IPS-18a (cell line): ENCODE data around the gene ICAM1.
"Not testable (repeated sequence)": the region's sequence is repeated elsewhere in the genome, so short reads cannot be mapped to it uniquely, and the experiment has no call there.

Experiments used
- H3K27ac ChIP-seq: one replicate; pipeline ENCODE4 v1.5.1; 2013; ENCODE audit warnings: low read length
- H3K27me3 ChIP-seq: one replicate; pipeline ENCODE4 v1.6.1; 2013; ENCODE audit warnings: mild to moderate bottlenecking, low read length; ENCODE audit not compliant: control insufficient read depth, insufficient read depth
- H3K36me3 ChIP-seq: one replicate; pipeline ENCODE4 v1.6.1; 2013; ENCODE audit warnings: low read depth, low read length; ENCODE audit not compliant: control insufficient read depth
- H3K4me1 ChIP-seq: one replicate; pipeline ENCODE4 v1.6.1; 2013; ENCODE audit warnings: low read depth, low read length; ENCODE audit not compliant: control insufficient read depth
- H3K4me3 ChIP-seq: one replicate; pipeline ENCODE4 v1.5.1; 2013; ENCODE audit warnings: low read length
- H3K9ac ChIP-seq: one replicate; pipeline ENCODE4 v1.6.1; 2013; ENCODE audit warnings: mild to moderate bottlenecking, low read length, moderate library complexity
- H3K9me3 ChIP-seq: one replicate; pipeline ENCODE4 v1.6.1; 2013; ENCODE audit warnings: low read depth, low read length; ENCODE audit not compliant: control insufficient read depth

ICAM1 gene

GRCh38 chr19:10268071-10268470, 2.8 kb upstream of the ICAM1 start:
- H3K9me3 ChIP-seq: no peaks in the 10 kb centered on the region
- H3K27ac ChIP-seq: no peak overlapping the region
- H3K4me3 ChIP-seq: no peak overlapping the region
- no peaks in the 10 kb centered on the region for H3K36me3 ChIP-seq
- H3K9ac ChIP-seq: no peak overlapping the region
- H3K4me1 ChIP-seq: peaks cover 2% of the 10 kb centered on the region
- H3K27me3 ChIP-seq: peaks cover 41% of the 10 kb centered on the region

GRCh38 chr19:10269333-10270179, 1.4 kb upstream of the ICAM1 start:
- Histone ChIP-seq H3K4me3 (peak overlapping the region; percentile 39), H3K4me1 (peaks cover 2% of the 10 kb centered on the region), H3K9me3 (no peaks in the 10 kb centered on the region), H3K36me3 (no peaks in the 10 kb centered on the region), H3K27ac (no peak overlapping the region), H3K27me3 (peaks cover 41% of the 10 kb centered on the region), H3K9ac (no peak overlapping the region)

- peaks cover 2% of the 10 kb centered on the region for H3K4me1 ChIP-seq
- H3K4me3 ChIP-seq: peak overlapping the region; percentile 49
- no peak overlapping the region for H3K9ac ChIP-seq
- H3K36me3 ChIP-seq: no peaks in the 10 kb centered on the region
- no peaks in the 10 kb centered on the region for H3K9me3 ChIP-seq
- peaks cover 41% of the 10 kb centered on the region for H3K27me3 ChIP-seq
- no peak overlapping the region for H3K27ac ChIP-seq
Observed at GRCh38 chr19:10270180-10270615, 722 bp upstream of the ICAM1 start.

GRCh38 chr19:10271543-10272086, 695 bp downstream of the ICAM1 start:
- no peaks in the 10 kb centered on the region for H3K36me3 ChIP-seq
- no peaks in the 10 kb centered on the region for H3K9me3 ChIP-seq
- H3K9ac ChIP-seq: no peak overlapping the region
- peaks cover 41% of the 10 kb centered on the region for H3K27me3 ChIP-seq
- peak overlapping the region; percentile 49 for H3K4me3 ChIP-seq
- H3K27ac ChIP-seq: no peak overlapping the region
- H3K4me1 ChIP-seq: peaks cover 2% of the 10 kb centered on the region

- Histone ChIP-seq H3K9ac (no peak overlapping the region), H3K4me1 (peaks cover 2% of the 10 kb centered on the region), H3K9me3 (no peaks in the 10 kb centered on the region), H3K36me3 (no peaks in the 10 kb centered on the region), H3K27me3 (peaks cover 33% of the 10 kb centered on the region), H3K4me3 (no peak overlapping the region), H3K27ac (no peak overlapping the region)
Observed at GRCh38 chr19:10274589-10274988, 3.7 kb downstream of the ICAM1 start.

- Histone ChIP-seq H3K9me3 (no peaks in the 10 kb centered on the region), H3K27me3 (no peaks in the 10 kb centered on the region), H3K36me3 (no peaks in the 10 kb centered on the region), H3K9ac (no peak overlapping the region), H3K27ac (no peak overlapping the region), H3K4me3 (no peak overlapping the region), H3K4me1 (no peaks in the 10 kb centered on the region)
Observed at GRCh38 chr19:10277795-10278589, 7.1 kb downstream of the ICAM1 start.

GRCh38 chr19:10278935-10279334, 8.0 kb downstream of the ICAM1 start:
- Histone ChIP-seq H3K36me3 (no peaks in the 10 kb centered on the region), H3K4me3 (no peak overlapping the region), H3K4me1 (no peaks in the 10 kb centered on the region), H3K27ac (no peak overlapping the region), H3K9me3 (no peaks in the 10 kb centered on the region), H3K27me3 (no peaks in the 10 kb centered on the region), H3K9ac (no peak overlapping the region)

- H3K4me3 ChIP-seq: no peak overlapping the region
- H3K4me1 ChIP-seq: no peaks in the 10 kb centered on the region
- no peaks in the 10 kb centered on the region for H3K36me3 ChIP-seq
- H3K9me3 ChIP-seq: no peaks in the 10 kb centered on the region
- no peak overlapping the region for H3K27ac ChIP-seq
- no peak overlapping the region for H3K9ac ChIP-seq
- no peaks in the 10 kb centered on the region for H3K27me3 ChIP-seq
Observed at GRCh38 chr19:10279737-10280442, 9.0 kb downstream of the ICAM1 start.

GRCh38 chr19:10282043-10282442, 11.1 kb downstream of the ICAM1 start:
- not testable (repeated sequence) for H3K27ac ChIP-seq, H3K9me3 ChIP-seq, H3K4me1 ChIP-seq, H3K9ac ChIP-seq, H3K36me3 ChIP-seq, H3K4me3 ChIP-seq
- H3K27me3 ChIP-seq: peaks cover 13% of the 10 kb centered on the region

GRCh38 chr19:10283301-10284064, 12.6 kb downstream of the ICAM1 start:
- Histone ChIP-seq H3K27me3 (peaks cover 28% of the 10 kb centered on the region), H3K27ac (no peak overlapping the region), H3K4me3 (no peak overlapping the region), H3K4me1 (peaks cover 5% of the 10 kb centered on the region), H3K36me3 (no peaks in the 10 kb centered on the region), H3K9me3 (no peaks in the 10 kb centered on the region), H3K9ac (no peak overlapping the region)
